ENCODE data around the gene PTPDC1.
"Not testable (repeated sequence)": the region's sequence is repeated elsewhere in the genome, so short reads cannot be mapped to it uniquely, and the experiment has no call there.

The PTPDC1 gene

GRCh38 chr9:94094219-94095145 lies 10.2 kb downstream of the PTPDC1 start:
- DNase-seq = not testable (repeated sequence)

GRCh38 chr9:94096819-94097577 lies 12.7 kb downstream of the PTPDC1 start:
- no peak for DNase-seq

GRCh38 chr9:94097788-94098414 lies 13.6 kb downstream of the PTPDC1 start:
- DNase-seq = no peak

- DNase-seq = no peak
These were observed 16.1 kb downstream of the PTPDC1 start for GRCh38 chr9:94100152-94100879.

- no peak for DNase-seq
These were observed 17.0 kb downstream of the PTPDC1 start for GRCh38 chr9:94101162-94101853.

- DNase-seq = no peak
These were observed 24.3 kb downstream of the PTPDC1 start for GRCh38 chr9:94108584-94108983.

GRCh38 chr9:94110821-94111252 lies 26.6 kb downstream of the PTPDC1 start:
- no peak for DNase-seq

- DNase-seq = no peak
These were observed 27.2 kb downstream of the PTPDC1 start for GRCh38 chr9:94111446-94111845.

GRCh38 chr9:94112716-94113465 lies 28.6 kb downstream of the PTPDC1 start:
- DNase-seq = no peak

GRCh38 chr9:94120088-94120487 lies 35.8 kb downstream of the PTPDC1 start:
- not testable (repeated sequence) for DNase-seq

GRCh38 chr9:94120854-94121376 lies 36.7 kb downstream of the PTPDC1 start:
- no peak for DNase-seq

GRCh38 chr9:94126844-94127243 lies 42.6 kb downstream of the PTPDC1 start:
- no peak for DNase-seq

GRCh38 chr9:94127806-94128205 lies 43.5 kb downstream of the PTPDC1 start:
- DNase-seq = no peak

GRCh38 chr9:94128580-94128979 lies 44.3 kb downstream of the PTPDC1 start:
- no peak for DNase-seq

GRCh38 chr9:94134629-94135028 lies 50.4 kb downstream of the PTPDC1 start:
- DNase-seq = no peak

GRCh38 chr9:94135222-94135621 lies 51.0 kb downstream of the PTPDC1 start:
- no peak for DNase-seq

- DNase-seq = no peak
These were observed 55.6 kb downstream of the PTPDC1 start for GRCh38 chr9:94139672-94140417.

GRCh38 chr9:94140418-94140780 lies 56.1 kb downstream of the PTPDC1 start:
- no peak for DNase-seq

- no peak for DNase-seq
These were observed 56.8 kb downstream of the PTPDC1 start for GRCh38 chr9:94140791-94141790.

Measured in CD4-positive, alpha-beta T cell treated with Interleukin-4 for 1 hour (primary cell).